Jurkat, Clone E6-1 (cell line): ENCODE measurements around the gene ARFRP1.
"Not testable (repeated sequence)": the region's sequence is repeated elsewhere in the genome, so short reads cannot be mapped to it uniquely, and the experiment has no call there.

Experiments
- DNase-seq: peaks from one replicate; pipeline ENCODE4 v3.0.0-alpha.2; 2011; ENCODE audit warnings: low read depth, low spot score
- H3K4me3 ChIP-seq: 2 replicates; pipeline ENCODE4 v1.5.1; 2011; ENCODE audit warnings: mild to moderate bottlenecking, low read length, control low read depth, moderate library complexity

ARFRP1 gene

GRCh38 chr20:63685269-63686026, 22.3 kb downstream of the ARFRP1 start:
- DNase-seq = no peak
- no peak overlapping the region for H3K4me3 ChIP-seq

- H3K4me3 ChIP-seq = no peak overlapping the region
- DNase-seq = no peak
Measured at GRCh38 chr20:63682384-63683139, 25.2 kb downstream of the ARFRP1 start.

GRCh38 chr20:63681609-63682142, 26.1 kb downstream of the ARFRP1 start:
- no peak for DNase-seq
- no peak overlapping the region for H3K4me3 ChIP-seq

- no peak overlapping the region for H3K4me3 ChIP-seq
- DNase-seq = no peak
Measured at GRCh38 chr20:63680857-63681608, 26.7 kb downstream of the ARFRP1 start.

- no peak for DNase-seq
- no peak overlapping the region for H3K4me3 ChIP-seq
Measured at GRCh38 chr20:63680427-63680826, 27.3 kb downstream of the ARFRP1 start.

- no peak overlapping the region for H3K4me3 ChIP-seq
- DNase-seq = no peak
Measured at GRCh38 chr20:63679799-63680305, 27.9 kb downstream of the ARFRP1 start.

- DNase-seq = no peak
- no peak overlapping the region for H3K4me3 ChIP-seq
Measured at GRCh38 chr20:63678667-63679465, 28.9 kb downstream of the ARFRP1 start.

GRCh38 chr20:63678071-63678470, 29.7 kb downstream of the ARFRP1 start:
- DNase-seq = no peak
- H3K4me3 ChIP-seq = no peak overlapping the region

- no peak for DNase-seq
- H3K4me3 ChIP-seq = no peak overlapping the region
Measured at GRCh38 chr20:63675681-63676368, 32.0 kb downstream of the ARFRP1 start.

GRCh38 chr20:63673951-63674350, 33.8 kb downstream of the ARFRP1 start:
- no peak overlapping the region for H3K4me3 ChIP-seq
- DNase-seq = no peak

- H3K4me3 ChIP-seq = no peak overlapping the region
- DNase-seq = no peak
Measured at GRCh38 chr20:63672666-63673065, 35.1 kb downstream of the ARFRP1 start.

- DNase-seq, H3K4me3 ChIP-seq: not testable (repeated sequence)
Measured at GRCh38 chr20:63671695-63672094, 36.1 kb downstream of the ARFRP1 start.

GRCh38 chr20:63668351-63668750, 39.4 kb downstream of the ARFRP1 start:
- H3K4me3 ChIP-seq = no peak overlapping the region
- no peak for DNase-seq

GRCh38 chr20:63667858-63668257, 39.9 kb downstream of the ARFRP1 start:
- no peak for DNase-seq
- H3K4me3 ChIP-seq = no peak overlapping the region

- H3K4me3 ChIP-seq = no peak overlapping the region
- DNase-seq = no peak
Measured at GRCh38 chr20:63665708-63666107, 42.1 kb downstream of the ARFRP1 start.

GRCh38 chr20:63664861-63665594, 42.7 kb downstream of the ARFRP1 start:
- no peak overlapping the region for H3K4me3 ChIP-seq
- no peak for DNase-seq

- no peak for DNase-seq
- no peak overlapping the region for H3K4me3 ChIP-seq
Measured at GRCh38 chr20:63664143-63664851, 43.5 kb downstream of the ARFRP1 start.
